PC-3 (cell line): ENCODE data around the gene SCAI.

Experiments used
- EZH2phosphoT487 ChIP-seq: fragments of 300-600 bp; sonication (generic); IDR thresholded peaks from 2 replicates; pipeline ENCODE4 v1.6.1; 2018; ENCODE audit warnings: mild to moderate bottlenecking, antibody characterized with exemption, low read length, borderline replicate concordance
- TF ChIP-seq, protein P1 (sequence below): fragments of 300-600 bp; sonication (generic); conservative IDR thresholded peaks from 2 replicates; pipeline ENCODE4 v1.5.1; 2017; ENCODE audit warnings: antibody characterized with exemption, low read depth, mild to moderate bottlenecking, low read length

DNA sequence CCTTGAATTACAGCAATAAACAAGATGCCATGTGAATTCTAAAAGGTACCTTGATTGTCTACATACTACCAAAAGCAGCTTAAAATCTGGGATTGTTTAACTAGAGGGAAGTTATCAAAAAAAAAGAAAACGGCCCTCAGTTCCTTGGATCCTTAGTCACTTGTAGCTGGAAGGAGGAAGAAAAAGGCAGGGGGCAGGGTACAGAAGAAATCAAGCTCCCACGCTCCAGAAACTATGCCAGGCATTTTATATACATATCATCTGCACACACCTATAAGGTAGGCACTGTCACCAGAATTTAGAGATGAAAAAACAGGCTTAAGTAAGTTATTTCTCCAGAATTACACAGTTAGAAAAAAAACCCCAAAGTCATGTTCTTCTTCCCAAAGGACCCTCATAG is 63.4 kb downstream of the SCAI start:
- TF ChIP-seq, protein P1, sequence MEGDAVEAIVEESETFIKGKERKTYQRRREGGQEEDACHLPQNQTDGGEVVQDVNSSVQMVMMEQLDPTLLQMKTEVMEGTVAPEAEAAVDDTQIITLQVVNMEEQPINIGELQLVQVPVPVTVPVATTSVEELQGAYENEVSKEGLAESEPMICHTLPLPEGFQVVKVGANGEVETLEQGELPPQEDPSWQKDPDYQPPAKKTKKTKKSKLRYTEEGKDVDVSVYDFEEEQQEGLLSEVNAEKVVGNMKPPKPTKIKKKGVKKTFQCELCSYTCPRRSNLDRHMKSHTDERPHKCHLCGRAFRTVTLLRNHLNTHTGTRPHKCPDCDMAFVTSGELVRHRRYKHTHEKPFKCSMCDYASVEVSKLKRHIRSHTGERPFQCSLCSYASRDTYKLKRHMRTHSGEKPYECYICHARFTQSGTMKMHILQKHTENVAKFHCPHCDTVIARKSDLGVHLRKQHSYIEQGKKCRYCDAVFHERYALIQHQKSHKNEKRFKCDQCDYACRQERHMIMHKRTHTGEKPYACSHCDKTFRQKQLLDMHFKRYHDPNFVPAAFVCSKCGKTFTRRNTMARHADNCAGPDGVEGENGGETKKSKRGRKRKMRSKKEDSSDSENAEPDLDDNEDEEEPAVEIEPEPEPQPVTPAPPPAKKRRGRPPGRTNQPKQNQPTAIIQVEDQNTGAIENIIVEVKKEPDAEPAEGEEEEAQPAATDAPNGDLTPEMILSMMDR: no peak
- TF ChIP-seq EZH2phosphoT487: no peak
